Endometrial microvascular endothelial cells (primary cell): ENCODE results near the gene SSR1. TPM values are rescaled to one million over a fixed set of nuclear protein-coding genes. Genes with fewer than 3 reads are reported as not detected.
"Not testable (repeated sequence)": the region's sequence is repeated elsewhere in the genome, so short reads cannot be mapped to it uniquely, and the experiment has no call there.

Source experiments
- in situ Hi-C: cut with HindIII; loops from 2 replicates; pipeline ENCODE4 v1.10.0; 2017; ENCODE audit warnings: low sequenced_read_pairs, low pct_unique_long_range_greater_than_20kb; ENCODE audit errors: inconsistent ontology term
- total RNA-seq: library from RNA; depleted of rRNA; stranded (reverse); fragments of >200 nt; gene quantifications from one replicate; pipeline ENCODE4 v1.2.3, GENCODE V29; 2015; ENCODE audit errors: inconsistent ontology term

The SSR1 gene
- total RNA-seq, 1 donor from 2014 or later, result 91.9 TPM

DNA sequence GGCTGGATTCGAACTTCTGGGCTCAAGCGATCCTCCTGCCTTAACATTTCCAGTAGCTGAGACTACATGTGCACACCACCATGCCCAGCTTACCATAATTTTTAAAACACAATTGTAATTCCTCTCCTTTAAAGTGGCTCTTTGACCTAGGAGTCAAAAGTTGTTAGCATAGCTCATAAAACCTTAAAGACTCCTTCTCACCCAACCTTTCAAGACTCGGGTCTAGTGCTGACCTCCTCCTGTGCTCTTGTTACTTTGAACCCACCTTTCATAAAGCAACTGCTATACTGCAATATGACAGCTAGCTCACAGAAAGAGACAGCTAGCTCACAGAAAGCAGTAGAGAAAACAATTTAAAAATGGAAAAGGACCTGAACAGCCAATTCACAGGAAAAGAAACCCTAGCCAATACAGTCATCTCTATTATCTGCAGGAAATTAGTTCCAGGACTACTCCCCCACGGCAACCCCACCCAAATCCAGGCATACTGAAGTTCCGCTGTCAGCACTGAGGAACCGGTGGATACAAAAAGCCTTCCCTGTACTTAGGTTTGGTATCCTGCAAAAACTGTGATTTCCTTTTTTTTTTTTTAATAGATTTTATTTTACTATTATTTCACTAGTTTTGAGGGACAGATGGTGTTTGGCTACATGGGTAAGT, 20.3 kb downstream of the SSR1 start:
- in situ Hi-C loops, result loop anchor here (25.0 kb wide), 2 partner anchors 95 to 320 kb away; partner anchors contain the start of genes CAGE1 and RIOK1

DNA sequence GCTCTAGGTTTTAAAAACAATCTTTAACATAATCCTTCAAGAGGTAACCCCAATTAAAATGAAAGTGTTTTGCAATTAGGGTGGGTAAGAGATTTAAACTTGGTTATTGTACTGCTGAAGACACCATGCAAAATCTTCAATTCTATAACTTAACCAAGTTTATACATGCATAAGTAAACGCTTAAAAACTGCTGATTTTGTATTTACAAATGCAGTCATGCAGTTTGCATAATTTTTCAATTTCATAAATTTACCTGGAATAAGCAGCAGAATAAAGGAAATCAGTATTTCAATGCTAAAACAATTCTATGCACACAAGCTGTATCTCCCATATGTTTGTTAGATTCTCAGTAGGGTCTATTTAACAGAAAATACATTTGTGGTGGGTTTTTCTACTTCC, 22.9 kb downstream of the SSR1 start:
- in situ Hi-C loops, result loop anchor here (25.0 kb wide), 2 partner anchors 97 to 322 kb away; partner anchors contain the start of genes CAGE1 and RIOK1

DNA sequence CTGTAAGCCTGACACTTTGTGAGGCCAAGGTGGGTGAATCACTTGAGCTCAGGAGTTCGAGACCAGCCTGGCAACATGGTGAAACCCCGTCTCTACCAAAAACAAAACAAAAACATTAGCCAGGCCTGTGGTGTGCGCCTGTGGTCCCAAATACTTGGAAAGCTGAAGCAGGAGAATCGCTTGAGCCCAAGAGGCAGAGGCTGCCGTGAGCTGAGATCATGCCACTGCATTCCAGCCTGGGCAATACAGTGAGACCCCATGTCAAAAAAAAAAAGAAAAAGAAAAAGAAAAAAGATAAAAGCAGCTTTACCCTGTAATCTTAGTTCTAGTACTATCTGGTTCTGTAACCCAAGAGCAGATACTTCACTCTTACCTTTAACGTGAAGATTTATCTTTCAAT, 27.6 kb downstream of the SSR1 start:
- in situ Hi-C loops, result loop anchor here (25.0 kb wide), 2 partner anchors 102 to 327 kb away; partner anchors contain the start of genes CAGE1 and RIOK1

DNA sequence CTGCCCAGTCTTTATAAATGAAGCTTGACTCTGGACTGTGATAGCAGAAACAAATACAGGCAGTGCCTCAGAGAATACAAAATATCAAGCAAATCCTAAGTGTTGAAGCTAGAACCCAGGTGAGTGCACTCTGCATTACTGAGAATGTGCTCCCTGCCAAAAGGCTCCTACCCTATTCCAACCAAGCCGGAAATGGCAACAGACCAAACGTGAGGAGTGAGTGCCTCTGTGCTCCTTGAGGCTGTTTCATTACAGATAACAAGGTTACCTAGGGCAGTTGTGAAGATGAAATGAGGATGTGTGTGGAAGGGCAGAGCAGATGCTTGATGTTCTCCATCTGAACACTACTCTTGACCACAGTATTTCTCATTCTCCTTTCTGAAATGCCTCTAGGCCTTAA, 29.3 kb downstream of the SSR1 start:
- in situ Hi-C loops, result loop anchor here (25.0 kb wide), 2 partner anchors 104 to 329 kb away; partner anchors contain the start of genes CAGE1 and RIOK1

DNA sequence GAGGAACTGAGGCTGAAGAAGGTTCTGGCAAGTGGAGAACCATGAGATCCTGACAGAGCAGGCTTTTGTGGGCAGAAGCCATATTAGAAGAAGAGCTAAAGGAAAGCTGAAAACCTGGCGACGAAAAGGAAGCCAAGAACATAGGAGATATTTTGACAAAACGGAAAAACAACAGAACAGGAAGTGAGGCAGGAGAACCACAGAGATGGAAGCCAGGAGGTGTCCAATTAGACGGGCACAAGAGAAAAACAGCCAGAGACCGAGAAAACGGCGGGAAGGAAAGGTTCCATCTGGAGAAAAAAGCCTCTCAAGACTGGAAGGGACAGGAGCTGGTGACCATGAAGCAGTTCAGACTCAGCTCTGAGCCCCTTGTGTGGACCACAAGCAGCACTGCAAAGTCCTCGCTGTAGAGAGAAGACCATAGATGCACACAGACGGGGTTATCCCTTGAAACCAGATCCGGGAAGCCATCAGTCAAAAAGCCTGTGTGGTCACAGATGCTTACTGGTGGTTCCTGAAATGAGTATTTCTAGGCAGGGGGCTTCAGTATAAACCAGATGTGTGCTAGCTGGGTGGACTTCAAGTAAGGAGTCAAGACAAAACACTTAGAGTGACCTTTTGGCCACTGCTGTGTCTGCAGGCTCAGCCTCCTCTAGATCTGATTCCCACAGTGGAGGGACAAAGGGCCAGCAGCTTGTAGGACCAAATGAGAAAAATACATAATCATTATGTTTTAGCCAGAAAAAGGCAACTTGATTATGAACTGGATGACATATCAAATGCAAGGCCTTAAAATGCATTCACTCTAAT, 30.7 kb downstream of the SSR1 start:
- in situ Hi-C loops, result loop anchor here (25.0 kb wide), 2 partner anchors 105 to 330 kb away; partner anchors contain the start of genes CAGE1 and RIOK1

DNA sequence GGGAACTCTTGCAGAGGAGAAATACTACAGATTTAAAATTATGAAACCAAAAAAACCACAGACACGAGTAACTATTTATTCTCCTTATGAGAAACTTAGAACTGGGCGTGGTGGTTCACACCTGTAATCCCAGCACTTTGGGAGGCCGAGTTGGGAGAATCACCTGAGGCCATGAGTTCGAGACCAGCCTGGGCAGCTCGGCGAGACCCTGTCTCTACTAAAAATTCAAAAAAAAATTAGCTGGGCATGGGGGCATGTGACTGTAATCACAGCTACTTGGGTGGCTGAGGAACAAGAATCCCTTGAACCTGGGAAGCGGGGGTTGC, 36.8 kb downstream of the SSR1 start:
- in situ Hi-C loops, result loop anchor here (25.0 kb wide), 2 partner anchors 111 to 336 kb away; partner anchors contain the start of genes CAGE1 and RIOK1

DNA sequence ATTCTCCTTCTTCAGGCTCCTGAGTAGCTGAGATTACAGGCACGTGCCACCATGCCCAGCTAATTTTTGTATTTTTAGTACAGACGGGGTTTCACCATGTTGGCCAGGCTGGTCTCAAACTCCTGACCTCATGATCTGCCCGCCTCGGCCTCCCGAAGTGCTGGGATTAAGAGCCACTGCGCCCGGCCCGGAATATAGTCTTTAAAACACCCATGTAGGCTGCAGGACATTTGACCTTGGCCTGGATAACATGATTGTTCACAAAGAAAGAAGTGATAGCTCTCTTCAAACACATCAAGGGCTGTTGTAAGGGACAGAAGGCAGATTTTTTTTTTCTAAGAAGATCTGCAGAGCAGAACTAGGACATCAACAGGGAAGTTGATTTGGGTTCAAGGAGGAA, 38.5 kb downstream of the SSR1 start:
- in situ Hi-C loops, result not testable (repeated sequence)

DNA sequence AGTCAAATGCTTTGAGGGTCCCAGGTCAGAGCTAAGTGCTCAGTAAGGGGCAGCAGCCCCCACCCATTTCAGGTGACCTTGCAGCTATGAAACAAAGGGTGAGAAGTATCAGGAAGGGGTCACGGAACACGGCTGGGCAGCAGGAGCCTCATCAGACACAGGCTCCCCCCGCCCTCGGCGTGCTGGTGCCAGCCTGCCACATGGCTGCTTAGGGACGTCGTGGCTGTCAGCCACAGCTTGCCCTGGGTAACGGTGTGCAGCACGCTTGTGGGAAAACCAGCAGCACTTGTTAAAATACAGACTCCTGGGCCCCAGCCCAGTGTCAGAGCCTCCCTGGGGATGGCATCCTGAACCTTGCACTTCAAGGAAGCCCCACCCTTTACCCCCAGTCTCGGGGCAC, 39.3 kb downstream of the SSR1 start:
- in situ Hi-C loops, result no loop called here

DNA sequence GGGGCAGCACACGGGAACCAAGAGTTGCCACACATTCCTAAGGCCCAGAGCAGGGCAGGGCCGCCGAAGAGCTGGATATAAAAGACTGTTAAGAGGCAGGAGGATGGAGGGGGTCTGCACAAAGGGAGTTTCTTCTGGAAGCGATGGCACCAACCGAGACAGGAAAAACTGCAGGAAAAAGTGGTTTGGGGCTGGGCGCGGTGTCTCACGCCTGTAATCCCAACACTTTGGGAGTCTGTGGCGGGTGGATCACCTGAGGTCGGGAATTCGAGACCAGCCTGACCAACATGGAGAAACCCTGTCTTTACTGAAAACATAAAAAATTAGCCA, 41.8 kb downstream of the SSR1 start:
- in situ Hi-C loops, result no loop called here

DNA sequence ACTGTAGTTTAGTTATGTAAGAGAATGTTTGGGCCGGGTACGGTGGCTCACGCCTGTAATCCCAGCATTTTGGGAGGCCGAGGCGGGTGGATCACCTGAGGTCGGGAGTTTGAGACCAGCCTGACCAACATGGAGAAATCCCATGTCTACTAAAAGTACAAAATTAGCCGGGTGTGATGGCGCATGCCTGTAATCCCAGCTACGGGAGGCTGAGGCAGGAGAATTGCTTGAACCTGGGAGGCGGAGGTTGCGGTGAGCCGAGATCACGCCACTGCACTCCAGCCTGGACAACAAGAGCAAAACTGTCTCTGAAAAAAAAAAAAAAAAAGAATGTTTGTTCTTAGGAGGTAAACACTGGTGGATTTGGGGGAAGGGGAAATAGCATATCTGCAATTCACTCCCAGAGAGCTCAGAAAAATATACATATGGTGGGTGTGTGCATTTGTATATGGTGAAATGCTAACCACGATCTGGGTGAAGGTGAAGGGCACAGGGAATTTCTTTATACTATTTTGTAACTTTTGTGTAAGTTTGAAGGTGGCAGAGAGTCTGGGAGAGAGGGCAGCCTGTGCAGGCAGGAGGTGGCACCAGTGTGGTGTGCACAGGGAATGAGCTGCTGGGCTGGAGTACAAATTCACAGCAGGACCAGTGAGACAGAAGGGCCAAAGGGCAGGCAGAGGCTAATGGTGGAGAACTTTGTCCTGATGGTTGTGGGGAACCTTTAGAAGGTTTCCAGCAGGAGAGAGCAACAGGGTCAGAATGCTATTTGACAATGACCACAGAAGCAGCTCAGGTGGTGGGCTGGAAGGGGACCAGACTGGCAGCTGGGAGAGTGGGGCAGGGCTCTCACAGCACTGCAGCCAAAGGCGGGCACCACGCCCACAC, 42.4 kb downstream of the SSR1 start:
- in situ Hi-C loops, result no loop called here

DNA sequence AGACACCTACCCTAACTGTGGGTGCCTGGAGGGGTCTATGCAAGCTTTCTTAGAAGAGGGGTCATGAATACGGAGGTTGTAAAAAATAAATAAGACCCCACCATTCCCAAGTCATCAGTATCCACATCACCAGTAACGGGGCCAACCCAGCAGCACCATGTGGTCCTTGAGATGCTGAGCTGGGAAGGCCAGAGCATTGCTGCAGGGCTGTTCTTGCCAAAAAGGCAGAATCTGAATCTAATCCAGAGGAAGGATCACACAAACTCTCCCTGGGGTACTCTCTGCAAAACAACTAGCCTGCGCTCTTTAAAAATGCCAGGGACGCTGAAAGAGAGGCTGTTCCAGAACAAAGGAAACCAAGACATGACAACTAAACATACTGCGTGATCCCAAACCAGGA, 43.2 kb downstream of the SSR1 start:
- in situ Hi-C loops, result no loop called here

DNA sequence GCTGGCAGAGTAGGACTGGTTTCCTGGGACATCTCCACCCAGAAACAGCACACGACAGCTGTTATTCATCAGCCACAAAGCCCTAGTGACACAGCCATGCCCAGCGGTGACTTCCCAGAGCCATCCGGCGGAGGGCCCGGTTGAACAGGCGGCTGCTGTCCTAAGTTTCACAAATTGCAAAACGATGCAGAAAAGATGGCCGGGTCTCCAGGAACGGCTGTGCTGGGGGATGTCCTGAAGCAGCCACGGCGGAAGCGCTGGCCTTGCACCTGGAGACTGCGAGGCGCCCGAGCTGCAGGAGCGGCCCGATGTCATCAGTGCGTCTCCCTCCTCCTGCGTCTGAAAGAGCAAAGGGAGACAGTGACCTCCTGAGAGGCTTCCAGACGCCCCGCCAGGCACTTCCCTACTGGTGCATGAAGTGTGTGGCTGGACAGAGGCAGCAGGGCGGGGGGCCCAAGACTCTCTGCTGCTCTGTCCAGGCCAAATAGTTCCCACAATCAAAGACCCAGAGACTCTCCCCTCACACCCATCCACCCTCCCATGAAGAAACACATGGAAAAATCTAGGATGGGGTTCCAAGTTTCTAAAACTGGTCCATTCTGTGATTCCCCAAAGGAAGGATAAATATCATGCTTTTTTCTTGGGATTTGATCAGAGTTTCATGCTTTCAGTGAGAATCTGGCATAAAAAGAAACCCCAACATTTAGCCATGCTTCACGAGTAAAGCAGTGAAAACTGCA, 44.0 kb downstream of the SSR1 start:
- in situ Hi-C loops, result no loop called here

DNA sequence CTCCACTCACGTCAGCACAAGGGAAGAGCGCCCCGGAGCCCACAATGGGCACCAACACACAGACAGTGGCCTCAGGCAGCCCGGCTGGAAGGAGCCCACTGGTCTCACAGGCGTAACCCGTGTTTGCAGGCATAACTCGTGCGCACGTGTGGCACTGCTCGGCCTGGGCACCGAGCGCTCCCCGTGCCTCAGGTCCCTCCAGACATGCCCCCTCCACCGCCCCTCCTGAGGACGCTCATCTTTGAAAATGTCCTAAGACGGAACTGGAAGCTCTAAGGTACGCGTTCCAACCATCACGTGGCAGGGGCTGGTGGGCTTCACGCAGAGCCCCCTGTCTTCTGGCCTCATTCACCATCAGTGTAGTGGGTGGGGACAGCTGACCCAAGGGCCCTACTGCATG, 44.6 kb downstream of the SSR1 start:
- in situ Hi-C loops, result no loop called here

DNA sequence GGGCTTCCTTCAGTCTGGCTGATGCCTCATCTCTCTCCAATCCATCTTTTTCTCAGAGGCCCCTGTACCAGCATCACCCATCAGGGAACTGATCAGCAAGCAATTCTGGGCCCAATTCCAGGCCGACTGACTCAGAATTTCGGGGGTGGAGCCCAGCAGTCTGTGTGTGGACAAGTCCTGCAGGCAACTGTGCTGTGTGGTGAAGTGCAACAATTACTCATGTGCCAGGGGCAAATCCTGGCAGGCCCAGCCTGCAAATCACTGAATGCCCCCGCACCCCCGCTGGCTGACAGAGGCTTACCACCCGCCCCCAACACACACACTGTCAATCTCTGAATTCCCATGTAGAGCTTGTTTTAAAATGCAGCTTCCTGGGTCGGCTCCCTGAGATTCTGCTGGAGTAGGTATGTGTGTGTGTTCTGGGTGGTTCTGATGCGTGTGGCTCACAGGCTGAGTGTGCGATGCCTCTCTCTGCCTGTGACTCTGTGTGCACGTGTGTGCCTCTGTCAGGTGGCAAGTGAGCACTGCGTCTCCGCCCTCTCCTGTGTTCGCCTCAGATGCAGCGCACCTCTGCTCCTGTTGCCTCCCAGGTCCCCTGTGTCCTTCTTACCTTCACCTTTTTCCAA, 45.4 kb downstream of the SSR1 start:
- in situ Hi-C loops, result no loop called here

DNA sequence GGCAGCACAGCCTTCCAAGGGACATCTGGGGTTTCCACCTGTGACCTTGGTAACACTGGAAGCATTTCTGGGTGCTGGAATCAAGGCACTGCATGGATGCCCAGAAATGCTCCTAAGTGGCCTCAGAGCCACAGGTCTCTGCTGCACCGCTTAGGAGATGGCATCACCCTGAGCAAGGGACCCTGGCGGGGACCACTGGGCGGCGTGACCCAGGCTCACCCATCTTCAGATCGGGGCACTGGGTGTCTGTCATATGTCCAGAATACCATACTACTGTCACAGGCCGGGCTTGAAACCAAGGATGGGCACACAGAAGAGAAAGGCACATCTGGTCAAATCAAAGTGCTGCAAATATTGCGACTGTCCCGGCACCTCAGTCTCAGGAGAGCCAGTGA, 45.9 kb downstream of the SSR1 start:
- in situ Hi-C loops, result no loop called here

DNA sequence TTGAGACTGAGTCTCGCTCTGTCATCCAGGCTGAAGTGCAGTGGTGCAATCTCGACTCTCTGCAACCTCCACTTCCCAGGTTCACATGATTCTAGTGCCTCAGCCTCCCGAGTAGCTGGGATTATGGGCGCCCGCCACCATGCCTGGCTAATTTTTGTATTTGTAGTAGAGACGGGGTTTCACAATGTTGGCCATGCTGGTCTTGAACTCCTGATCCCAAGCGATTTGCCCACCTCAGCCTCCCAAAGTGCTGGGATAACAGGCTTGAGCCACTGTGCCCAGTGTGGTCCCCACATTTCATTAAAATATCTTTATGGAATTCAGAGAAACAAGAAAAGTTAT, 47.6 kb downstream of the SSR1 start:
- in situ Hi-C loops, result not testable (repeated sequence)

DNA sequence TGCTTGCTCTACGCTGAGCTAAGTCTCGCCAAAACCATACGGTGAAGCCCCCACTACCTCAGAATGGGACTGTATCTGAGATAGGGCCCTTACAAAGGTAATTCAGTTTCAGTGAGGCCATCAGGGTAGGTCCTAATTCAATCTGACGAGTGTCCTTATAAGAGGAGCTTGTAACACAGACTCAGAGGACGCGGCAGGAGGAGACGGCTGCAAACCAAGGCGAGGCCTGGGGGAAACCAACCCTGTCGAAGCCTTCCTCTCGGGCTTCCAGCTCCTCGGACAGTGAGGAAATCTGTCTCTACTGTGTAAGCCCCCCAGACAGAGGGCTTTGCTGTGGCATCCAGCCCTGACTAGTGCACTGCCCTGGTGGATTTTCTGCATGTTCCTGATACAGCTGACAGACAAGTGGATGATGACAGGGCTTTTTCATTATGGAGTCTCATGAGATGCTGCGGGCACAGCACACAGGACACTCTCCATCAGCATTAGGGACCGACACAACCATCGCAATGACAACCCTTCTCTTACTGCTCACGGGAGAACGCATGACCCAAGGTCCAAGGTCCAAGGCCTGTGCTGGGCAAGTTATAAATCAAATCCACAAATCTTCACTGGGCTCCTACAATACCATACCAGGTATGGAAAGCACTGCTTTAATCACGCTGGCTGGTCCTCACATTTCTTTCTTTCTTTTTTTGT, 48.2 kb downstream of the SSR1 start:
- in situ Hi-C loops, result no loop called here

DNA sequence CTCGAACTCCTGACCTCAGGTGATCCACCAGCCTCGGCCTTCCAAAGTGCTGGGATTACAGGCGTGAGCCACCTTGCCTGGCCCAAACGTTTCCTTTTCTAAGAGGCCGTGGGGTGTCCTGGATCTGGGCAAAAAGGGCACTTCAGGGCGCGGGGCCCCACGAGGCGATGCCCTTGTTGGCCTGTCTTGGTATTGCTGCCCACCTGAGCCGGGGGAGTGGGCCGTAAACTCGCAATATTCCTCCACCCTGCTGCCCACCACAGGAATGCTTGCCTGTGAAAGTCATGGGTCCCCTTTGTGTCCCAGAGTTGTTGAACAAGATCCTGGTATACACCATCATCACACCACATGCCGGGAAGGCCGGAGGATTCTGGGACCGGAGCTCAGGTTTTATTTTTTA, 49.0 kb downstream of the SSR1 start:
- in situ Hi-C loops, result no loop called here
